ENCODE measurements around the gene FAM241A. TPM values are rescaled to one million over a fixed set of nuclear protein-coding genes. Genes with fewer than 3 reads are reported as not detected.

Gene FAM241A
- total and polyA plus RNA-seq, 9 of the 15 experiments (the other 6 are each of a cell fraction or from before 2014, with no cell fraction given) = 2.3 to 8.5 (median 5.3) TPM

GRCh38 chr4:112145790-112146501 is 692 bp downstream of the FAM241A start (continued):
- TF ChIP-seq ZNF639 (CRISPR knock-in tag; conservative IDR thresholded peaks at IDR 0.05 in 1 of 2, IDR thresholded peaks at IDR 0.05 in 1 of 2) (0 out of 4 replicates have a peak, but pooled peaks of 1 of the 2 experiments have one; percentile 41), PHTF2 (CRISPR knock-in tag; IDR thresholded peaks at IDR 0.05) (no peak), TAF1 (IDR thresholded peaks at IDR 0.05; ENCODE audit: control insufficient read depth, extremely low read depth, insufficient read depth, low read length, severe bottlenecking) (peak; percentile 22), LEF1 (IDR thresholded peaks at IDR 0.05) (no peak), ZNF695 (CRISPR knock-in tag; IDR thresholded peaks at IDR 0.05) (no peak), ZMIZ1 (IDR thresholded peaks at IDR 0.05; ENCODE audit: low read depth in 2 of 2, low read length in 2 of 2) (no peak), CBX8 (IDR thresholded peaks at IDR 0.05; ENCODE audit: borderline replicate concordance, extremely low read depth, low read depth, low read length, poor library complexity, severe bottlenecking) (no peak), NCOA6 (IDR thresholded peaks at IDR 0.05) (peak; percentile 60), RAD51 (IDR thresholded peaks at IDR 0.05; ENCODE audit: borderline replicate concordance, low read depth) (no peak), POLR2B (IDR thresholded peaks at IDR 0.05; ENCODE audit: low read depth, partially characterized antibody) (no peak), BRD9 (IDR thresholded peaks at IDR 0.05; ENCODE audit: low read depth, partially characterized antibody) (no peak), ARNT (IDR thresholded peaks at IDR 0.05) (no peak), ID3 (CRISPR knock-in tag; IDR thresholded peaks at IDR 0.05) (no peak), ID3 (tag; IDR thresholded peaks at IDR 0.05) (no peak), MEF2A (IDR thresholded peaks at IDR 0.05; ENCODE audit: control insufficient read depth, low read depth, low read length) (no peak)

Data from K562 (cell line).